PC-3 (cell line): ENCODE results near the gene CLPTM1L. TPM values are rescaled to one million over a fixed set of nuclear protein-coding genes. Genes with fewer than 3 reads are reported as not detected.

Experiments used
- ATAC-seq: fragments of 200-7000 bp; cut with Tn5 transposase; 2 replicates; pipeline ENCODE4 v1.9.1; 2020; ENCODE audit warnings: mild to moderate bottlenecking, moderate library complexity
- BruUV-seq: library from RNA; stranded (reverse); fragments of 400-500 nt; replicated peaks from 2 replicates; lab custom pipeline; 2021; lab: Mats Ljungman, UMichigan
- CTCF ChIA-PET: fragments of 300-600 bp; sonication (Branson Sonifier 250); formaldehyde crosslinking; loops from one replicate; lab custom pipeline; 2022; ENCODE audit warnings: antibody characterized with exemption; lab: Charles Lee
- POLR2A ChIA-PET: fragments of 300-600 bp; sonication (Branson Sonifier 250); formaldehyde crosslinking; loops from one replicate; lab custom pipeline; 2022; ENCODE audit warnings: antibody characterized with exemption; ENCODE audit not compliant: unreplicated experiment; lab: Charles Lee
- DNase-seq: peaks from one replicate; pipeline ENCODE4 v3.0.0-alpha.2; 2015
- H2AFZ ChIP-seq: fragments of 300-600 bp; sonication (generic); 2 replicates; pipeline ENCODE4 v1.6.0; 2016; ENCODE audit warnings: antibody characterized with exemption, low read length
- H3F3A ChIP-seq: fragments of 300-600 bp; sonication (generic); one replicate; pipeline ENCODE4 v1.6.0; 2017; ENCODE audit warnings: antibody characterized with exemption, low read length, control low read depth, mild to moderate bottlenecking; ENCODE audit not compliant: unreplicated experiment
- H3K27ac ChIP-seq: fragments of 300-600 bp; sonication (generic); 2 replicates; pipeline ENCODE4 v1.5.1; 2016; ENCODE audit warnings: mild to moderate bottlenecking, low read length
- H3K27me3 ChIP-seq: fragments of 300-600 bp; sonication (generic); 2 replicates; pipeline ENCODE4 v1.6.1; 2016; ENCODE audit warnings: low read length, mixed read lengths
- H3K36me3 ChIP-seq: fragments of 300-600 bp; sonication (generic); 2 replicates; pipeline ENCODE4 v1.6.1; 2016; ENCODE audit warnings: low read depth, mixed run types, low read length, mixed read lengths
- H3K4me1 ChIP-seq: fragments of 300-600 bp; sonication (generic); 2 replicates; pipeline ENCODE4 v1.5.1; 2016; ENCODE audit warnings: low read length; ENCODE audit not compliant: insufficient read depth
- H3K4me2 ChIP-seq: fragments of 300-600 bp; sonication (generic); 2 replicates; pipeline ENCODE4 v1.6.0; 2016; ENCODE audit warnings: low read length
- H3K4me3 ChIP-seq: fragments of 300-600 bp; sonication (generic); 2 replicates; pipeline ENCODE4 v1.5.1; 2016; ENCODE audit warnings: mild to moderate bottlenecking, low read length, mixed read lengths
- H3K79me2 ChIP-seq: fragments of 300-600 bp; sonication (generic); 2 replicates; pipeline ENCODE4 v1.6.1; 2017; ENCODE audit warnings: low read length, mixed read lengths
- H3K9ac ChIP-seq: fragments of 300-600 bp; sonication (generic); 2 replicates; pipeline ENCODE4 v1.6.0; 2016; ENCODE audit warnings: mild to moderate bottlenecking, low read length
- H3K9me2 ChIP-seq: fragments of 300-600 bp; sonication (generic); replicated peaks from 2 replicates; pipeline ENCODE4 v1.6.1; 2016; ENCODE audit warnings: mixed run types, low read length, mixed read lengths
- H3K9me3 ChIP-seq: fragments of 300-600 bp; sonication (generic); 2 replicates; pipeline ENCODE4 v1.6.1; 2016; ENCODE audit warnings: low read length, mixed read lengths
- H4K20me1 ChIP-seq: fragments of 300-600 bp; sonication (generic); 2 replicates; pipeline ENCODE4 v1.6.1; 2016; ENCODE audit warnings: low read length, mixed read lengths
- CTCF ChIP-seq: fragments of 300-600 bp; sonication (generic); conservative IDR thresholded peaks from 2 replicates; pipeline ENCODE4 v1.5.1; 2017; ENCODE audit warnings: antibody characterized with exemption, low read depth, mild to moderate bottlenecking, low read length
- EZH2 ChIP-seq: fragments of 300-600 bp; sonication (generic); IDR thresholded peaks from one replicate; pipeline ENCODE4 v1.6.1; 2017; ENCODE audit warnings: antibody characterized with exemption, mild to moderate bottlenecking, low read length; ENCODE audit not compliant: unreplicated experiment
- EZH2phosphoT487 ChIP-seq: fragments of 300-600 bp; sonication (generic); IDR thresholded peaks from 2 replicates; pipeline ENCODE4 v1.6.1; 2018; ENCODE audit warnings: mild to moderate bottlenecking, antibody characterized with exemption, low read length, borderline replicate concordance
- intact Hi-C: fragments of 100-400 bp; cut with micrococcal nuclease; formaldehyde crosslinking; loops from 2 replicates; pipeline ENCODE4 v1.9.0; 2023
- total RNA-seq: library from RNA; depleted of rRNA; stranded (reverse); fragments of >200 nt; gene quantifications from 2 replicates; pipeline ENCODE4 v1.2.3, GENCODE V29; 2014

The CLPTM1L gene
- total RNA-seq, 1 experiment from 2014 or later: 463 TPM

DNA sequence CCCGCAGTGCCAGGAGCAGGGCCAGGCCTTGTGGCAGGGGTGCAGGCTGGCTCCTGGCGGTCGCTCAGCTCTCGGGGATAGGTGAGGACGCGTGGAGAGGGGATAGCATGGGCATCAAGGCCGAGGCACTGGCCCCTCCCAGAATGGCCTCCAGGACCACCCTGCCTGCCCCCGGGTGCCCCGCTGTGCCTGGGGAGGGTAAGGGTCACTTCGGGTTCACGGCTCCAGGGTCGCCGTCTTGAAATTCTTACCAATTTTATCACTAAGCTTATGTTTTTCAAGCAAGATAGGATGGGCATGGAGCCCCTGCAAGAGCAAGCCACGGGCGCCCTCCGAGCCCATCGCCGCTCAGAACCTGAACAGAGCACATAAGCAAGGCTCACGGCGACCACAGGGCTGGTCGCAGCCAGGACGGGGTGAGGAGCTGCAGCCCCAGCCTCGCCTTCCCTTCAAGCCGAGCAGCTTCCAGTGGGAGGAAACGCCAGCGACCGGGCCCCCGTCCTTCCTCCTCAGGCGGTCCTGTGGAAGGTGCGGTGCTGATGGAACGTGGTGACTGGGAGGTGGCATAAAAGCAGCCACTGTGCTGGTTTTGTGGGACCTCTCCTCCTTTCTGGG lies 14.2 kb upstream of the CLPTM1L start:
- Histone ChIP-seq H3K4me1 (no peaks in the 10 kb centered on the region), H2AFZ (no peak overlapping the region), H4K20me1 (no peaks in the 10 kb centered on the region), H3F3A (no peaks in the 10 kb centered on the region), H3K9me3 (no peaks in the 10 kb centered on the region), H3K27ac (no peak overlapping the region), H3K36me3 (no peaks in the 10 kb centered on the region), H3K4me3 (no peak overlapping the region), H3K4me2 (no peak overlapping the region), H3K79me2 (no peaks in the 10 kb centered on the region), H3K9me2 (no peaks in the 10 kb centered on the region), H3K9ac (no peak overlapping the region), H3K27me3 (peaks cover 75% of the 10 kb centered on the region)
- ChIA-PET CTCF (no interaction called here), POLR2A (no interaction called here)
- ATAC-seq (no peak), DNase-seq (no peak)
- intact Hi-C loops: no loop called here
- TF ChIP-seq EZH2 (no peak), CTCF (no peak), EZH2phosphoT487 (no peak)
- no TSS peak for BruUV-seq

- Histone ChIP-seq H3K27ac (no peak overlapping the region), H3F3A (no peaks in the 10 kb centered on the region), H3K9ac (no peak overlapping the region), H4K20me1 (no peaks in the 10 kb centered on the region), H3K9me2 (no peaks in the 10 kb centered on the region), H3K4me1 (no peaks in the 10 kb centered on the region), H3K4me3 (no peak overlapping the region), H3K79me2 (no peaks in the 10 kb centered on the region), H3K36me3 (no peaks in the 10 kb centered on the region), H2AFZ (no peak overlapping the region), H3K27me3 (peaks cover 70% of the 10 kb centered on the region), H3K9me3 (no peaks in the 10 kb centered on the region), H3K4me2 (no peak overlapping the region)
- ChIA-PET CTCF (no interaction called here), POLR2A (no interaction called here)
- no TSS peak for BruUV-seq
- no peak for TF ChIP-seq EZH2
- intact Hi-C loops: no loop called here
- ATAC-seq (no peak), DNase-seq (no peak)
Measured at GRCh38 chr5:1358726-1359025, 13.8 kb upstream of the CLPTM1L start.

DNA sequence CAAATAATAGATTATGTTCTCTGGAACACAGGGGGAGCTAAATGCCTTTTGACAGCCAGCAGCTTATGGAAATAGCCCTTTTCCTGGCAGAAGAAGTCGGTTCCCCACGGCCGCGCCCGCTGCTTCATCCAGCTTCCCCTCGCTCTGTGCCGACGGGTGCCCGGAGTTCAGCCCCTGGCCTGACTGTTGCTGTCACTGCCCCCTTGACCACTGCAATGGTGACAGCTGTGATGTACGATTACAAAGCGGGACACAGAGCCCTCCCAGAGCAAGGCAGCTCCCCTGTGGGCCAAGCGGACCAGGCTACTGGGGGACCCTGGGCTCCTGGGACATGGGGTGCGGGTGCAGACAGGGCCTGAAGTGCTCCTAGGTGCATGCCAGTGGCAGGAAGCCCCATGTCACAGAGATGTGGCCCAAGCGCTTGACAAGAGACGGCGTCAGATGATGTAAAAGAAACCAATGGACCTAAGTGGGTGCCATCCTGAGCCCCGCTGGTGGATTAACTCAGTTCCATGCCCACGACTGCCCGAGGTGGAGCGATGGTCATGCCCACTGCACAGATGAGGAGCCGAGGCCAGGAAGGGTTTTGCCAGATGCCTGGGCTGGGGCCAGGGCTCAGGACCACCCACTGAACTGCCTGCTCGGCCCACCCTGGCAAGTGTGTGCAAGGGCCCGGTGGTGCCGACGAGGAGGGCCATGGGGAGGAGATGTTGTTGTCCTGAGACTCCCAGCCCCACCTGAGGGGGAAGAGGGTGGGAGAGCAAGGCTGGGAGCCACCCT lies 13.2 kb upstream of the CLPTM1L start:
- Histone ChIP-seq H3K4me2 (no peak overlapping the region), H2AFZ (no peak overlapping the region), H3K9me2 (no peaks in the 10 kb centered on the region), H3K79me2 (no peaks in the 10 kb centered on the region), H3K9ac (no peak overlapping the region), H3K4me3 (no peak overlapping the region), H3F3A (no peaks in the 10 kb centered on the region), H3K27ac (no peak overlapping the region), H3K4me1 (no peaks in the 10 kb centered on the region), H3K27me3 (peaks cover 65% of the 10 kb centered on the region), H3K36me3 (no peaks in the 10 kb centered on the region), H3K9me3 (no peaks in the 10 kb centered on the region), H4K20me1 (no peaks in the 10 kb centered on the region)
- intact Hi-C loops: no loop called here
- DNase-seq (no peak), ATAC-seq (no peak)
- TF ChIP-seq CTCF (no peak), EZH2 (no peak), EZH2phosphoT487 (no peak)
- CTCF ChIA-PET: no interaction called here
- POLR2A ChIA-PET: no interaction called here
- BruUV-seq: no TSS peak
